ENCODE results near the gene ZAR1L.

DNA sequence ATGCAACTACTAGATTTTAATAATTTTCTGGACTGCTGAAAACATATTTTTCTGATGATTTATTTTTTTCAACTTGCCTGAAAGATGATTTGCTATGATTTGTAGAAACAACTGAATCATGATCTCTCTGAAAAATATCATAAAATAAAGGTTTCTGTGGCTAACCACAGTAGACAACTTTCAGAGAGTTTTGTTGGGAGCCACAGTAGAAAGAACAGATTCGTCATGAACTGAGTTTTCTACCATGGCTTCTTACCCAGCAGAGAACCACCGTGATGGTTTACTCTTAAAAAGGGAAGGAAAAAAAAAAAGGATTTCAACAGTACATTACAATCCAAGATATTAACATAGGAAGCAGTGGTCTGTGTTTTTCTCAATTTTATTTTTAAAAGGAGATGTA is 18.0 kb downstream of the ZAR1L start:
- TF ChIP-seq, protein P1, sequence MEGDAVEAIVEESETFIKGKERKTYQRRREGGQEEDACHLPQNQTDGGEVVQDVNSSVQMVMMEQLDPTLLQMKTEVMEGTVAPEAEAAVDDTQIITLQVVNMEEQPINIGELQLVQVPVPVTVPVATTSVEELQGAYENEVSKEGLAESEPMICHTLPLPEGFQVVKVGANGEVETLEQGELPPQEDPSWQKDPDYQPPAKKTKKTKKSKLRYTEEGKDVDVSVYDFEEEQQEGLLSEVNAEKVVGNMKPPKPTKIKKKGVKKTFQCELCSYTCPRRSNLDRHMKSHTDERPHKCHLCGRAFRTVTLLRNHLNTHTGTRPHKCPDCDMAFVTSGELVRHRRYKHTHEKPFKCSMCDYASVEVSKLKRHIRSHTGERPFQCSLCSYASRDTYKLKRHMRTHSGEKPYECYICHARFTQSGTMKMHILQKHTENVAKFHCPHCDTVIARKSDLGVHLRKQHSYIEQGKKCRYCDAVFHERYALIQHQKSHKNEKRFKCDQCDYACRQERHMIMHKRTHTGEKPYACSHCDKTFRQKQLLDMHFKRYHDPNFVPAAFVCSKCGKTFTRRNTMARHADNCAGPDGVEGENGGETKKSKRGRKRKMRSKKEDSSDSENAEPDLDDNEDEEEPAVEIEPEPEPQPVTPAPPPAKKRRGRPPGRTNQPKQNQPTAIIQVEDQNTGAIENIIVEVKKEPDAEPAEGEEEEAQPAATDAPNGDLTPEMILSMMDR (IDR thresholded peaks at IDR 0.05; ENCODE audit: poor library complexity, severe bottlenecking) = no peak
- TF ChIP-seq EP300 (conservative IDR thresholded peaks at IDR 0.05; ENCODE audit: poor library complexity, severe bottlenecking) (no peak), TAF1 (IDR thresholded peaks at IDR 0.05; ENCODE audit: low read depth) (no peak), POLR2AphosphoS5 (IDR thresholded peaks at IDR 0.05) (no peak), EZH2 (IDR thresholded peaks at IDR 0.05; ENCODE audit: borderline replicate concordance, insufficient read depth, low read length, poor library complexity, severe bottlenecking) (no peak), MXI1 (conservative IDR thresholded peaks at IDR 0.05; ENCODE audit: poor library complexity, severe bottlenecking) (no peak)
- TF ChIP-seq, protein P2, sequence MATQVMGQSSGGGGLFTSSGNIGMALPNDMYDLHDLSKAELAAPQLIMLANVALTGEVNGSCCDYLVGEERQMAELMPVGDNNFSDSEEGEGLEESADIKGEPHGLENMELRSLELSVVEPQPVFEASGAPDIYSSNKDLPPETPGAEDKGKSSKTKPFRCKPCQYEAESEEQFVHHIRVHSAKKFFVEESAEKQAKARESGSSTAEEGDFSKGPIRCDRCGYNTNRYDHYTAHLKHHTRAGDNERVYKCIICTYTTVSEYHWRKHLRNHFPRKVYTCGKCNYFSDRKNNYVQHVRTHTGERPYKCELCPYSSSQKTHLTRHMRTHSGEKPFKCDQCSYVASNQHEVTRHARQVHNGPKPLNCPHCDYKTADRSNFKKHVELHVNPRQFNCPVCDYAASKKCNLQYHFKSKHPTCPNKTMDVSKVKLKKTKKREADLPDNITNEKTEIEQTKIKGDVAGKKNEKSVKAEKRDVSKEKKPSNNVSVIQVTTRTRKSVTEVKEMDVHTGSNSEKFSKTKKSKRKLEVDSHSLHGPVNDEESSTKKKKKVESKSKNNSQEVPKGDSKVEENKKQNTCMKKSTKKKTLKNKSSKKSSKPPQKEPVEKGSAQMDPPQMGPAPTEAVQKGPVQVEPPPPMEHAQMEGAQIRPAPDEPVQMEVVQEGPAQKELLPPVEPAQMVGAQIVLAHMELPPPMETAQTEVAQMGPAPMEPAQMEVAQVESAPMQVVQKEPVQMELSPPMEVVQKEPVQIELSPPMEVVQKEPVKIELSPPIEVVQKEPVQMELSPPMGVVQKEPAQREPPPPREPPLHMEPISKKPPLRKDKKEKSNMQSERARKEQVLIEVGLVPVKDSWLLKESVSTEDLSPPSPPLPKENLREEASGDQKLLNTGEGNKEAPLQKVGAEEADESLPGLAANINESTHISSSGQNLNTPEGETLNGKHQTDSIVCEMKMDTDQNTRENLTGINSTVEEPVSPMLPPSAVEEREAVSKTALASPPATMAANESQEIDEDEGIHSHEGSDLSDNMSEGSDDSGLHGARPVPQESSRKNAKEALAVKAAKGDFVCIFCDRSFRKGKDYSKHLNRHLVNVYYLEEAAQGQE (IDR thresholded peaks at IDR 0.05; ENCODE audit: borderline replicate concordance) = no peak

All from neural cell (in vitro differentiated cells).